ENCODE data around the gene G2E3.

Gene G2E3

GRCh38 chr14:30525833-30526232 is 33.1 kb upstream of the G2E3 start:
- DNase-seq (ENCODE audit: low spot score): no peak
- in situ Hi-C loops (cut with MboI; ENCODE audit: low pct_unique_long_range_greater_than_20kb, low sequenced_read_pairs, unreplicated experiment): no loop called here
- TF ChIP-seq CTCF (IDR thresholded peaks at IDR 0.05; ENCODE audit: extremely low read depth, insufficient read depth, missing control alignments): no peak

- no peak for TF ChIP-seq CTCF (IDR thresholded peaks at IDR 0.05; ENCODE audit: extremely low read depth, insufficient read depth, missing control alignments)
- DNase-seq (ENCODE audit: low spot score): no peak
- in situ Hi-C loops (cut with MboI; ENCODE audit: low pct_unique_long_range_greater_than_20kb, low sequenced_read_pairs, unreplicated experiment): no loop called here
Measured at GRCh38 chr14:30527196-30527595, 31.8 kb upstream of the G2E3 start.

- no peak for DNase-seq (ENCODE audit: low spot score)
- no peak for TF ChIP-seq CTCF (IDR thresholded peaks at IDR 0.05; ENCODE audit: extremely low read depth, insufficient read depth, missing control alignments)
- in situ Hi-C loops (cut with MboI; ENCODE audit: low pct_unique_long_range_greater_than_20kb, low sequenced_read_pairs, unreplicated experiment): no loop called here
Measured at GRCh38 chr14:30528119-30528518, 30.8 kb upstream of the G2E3 start.

- no peak for DNase-seq (ENCODE audit: low spot score)
- in situ Hi-C loops (cut with MboI; ENCODE audit: low pct_unique_long_range_greater_than_20kb, low sequenced_read_pairs, unreplicated experiment): no loop called here
- TF ChIP-seq CTCF (IDR thresholded peaks at IDR 0.05; ENCODE audit: extremely low read depth, insufficient read depth, missing control alignments): no peak
Measured at GRCh38 chr14:30528778-30529642, 29.9 kb upstream of the G2E3 start.

- no peak for TF ChIP-seq CTCF (IDR thresholded peaks at IDR 0.05; ENCODE audit: extremely low read depth, insufficient read depth, missing control alignments)
- no peak for DNase-seq (ENCODE audit: low spot score)
- in situ Hi-C loops (cut with MboI; ENCODE audit: low pct_unique_long_range_greater_than_20kb, low sequenced_read_pairs, unreplicated experiment): no loop called here
Measured at GRCh38 chr14:30532264-30532663, 26.7 kb upstream of the G2E3 start.

GRCh38 chr14:30533126-30533525 is 25.8 kb upstream of the G2E3 start:
- in situ Hi-C loops (cut with MboI; ENCODE audit: low pct_unique_long_range_greater_than_20kb, low sequenced_read_pairs, unreplicated experiment): no loop called here
- no peak for TF ChIP-seq CTCF (IDR thresholded peaks at IDR 0.05; ENCODE audit: extremely low read depth, insufficient read depth, missing control alignments)

More at GRCh38 chr14:30533126-30533525, 25.8 kb upstream of the G2E3 start:
- no peak for DNase-seq (ENCODE audit: low spot score)

Measured in GM13977 (cell line).